Measurements from ENCODE around the gene PLB1.
"Not testable (repeated sequence)": the region's sequence is repeated elsewhere in the genome, so short reads cannot be mapped to it uniquely, and the experiment has no call there.

PLB1 gene

DNA sequence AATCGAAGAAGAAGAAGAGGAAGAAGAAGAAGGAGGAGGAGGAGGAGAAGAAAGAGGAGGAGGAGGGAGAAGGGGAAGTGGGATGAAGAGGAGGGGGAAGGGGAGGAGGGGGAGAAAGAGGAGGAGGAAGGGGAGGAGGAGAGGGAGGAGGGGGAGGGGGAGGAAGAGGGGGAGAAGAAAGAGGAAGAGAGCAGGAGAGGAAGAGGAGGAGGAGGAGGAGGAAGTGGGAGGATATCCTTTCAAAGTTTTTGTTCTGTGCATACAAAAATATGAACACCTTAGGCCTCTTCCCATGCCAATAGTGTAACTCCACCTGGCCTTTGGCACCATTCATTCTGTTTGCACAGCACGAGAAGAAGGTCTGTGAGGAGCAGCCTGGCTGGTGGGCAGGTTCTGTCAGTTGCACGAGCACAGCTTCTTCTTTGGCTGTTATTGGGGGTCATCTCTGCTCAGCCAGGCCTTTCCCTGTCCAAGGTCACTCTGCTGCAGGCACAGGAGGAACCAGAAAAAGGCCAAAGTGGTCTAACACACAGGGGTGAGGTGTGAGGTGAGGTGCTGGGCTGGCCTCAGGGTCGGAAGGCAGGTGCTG lies 25.8 kb upstream of the PLB1 start:
- DNase-seq, result no peak

- no peak for DNase-seq
Observed at GRCh38 chr2:28470759-28471158, 25.1 kb upstream of the PLB1 start.

GRCh38 chr2:28471214-28471613 lies 24.6 kb upstream of the PLB1 start:
- no peak for DNase-seq

GRCh38 chr2:28471701-28472236 lies 24.1 kb upstream of the PLB1 start:
- no peak for DNase-seq

GRCh38 chr2:28472641-28473040 lies 23.2 kb upstream of the PLB1 start:
- DNase-seq, result not testable (repeated sequence)

DNA sequence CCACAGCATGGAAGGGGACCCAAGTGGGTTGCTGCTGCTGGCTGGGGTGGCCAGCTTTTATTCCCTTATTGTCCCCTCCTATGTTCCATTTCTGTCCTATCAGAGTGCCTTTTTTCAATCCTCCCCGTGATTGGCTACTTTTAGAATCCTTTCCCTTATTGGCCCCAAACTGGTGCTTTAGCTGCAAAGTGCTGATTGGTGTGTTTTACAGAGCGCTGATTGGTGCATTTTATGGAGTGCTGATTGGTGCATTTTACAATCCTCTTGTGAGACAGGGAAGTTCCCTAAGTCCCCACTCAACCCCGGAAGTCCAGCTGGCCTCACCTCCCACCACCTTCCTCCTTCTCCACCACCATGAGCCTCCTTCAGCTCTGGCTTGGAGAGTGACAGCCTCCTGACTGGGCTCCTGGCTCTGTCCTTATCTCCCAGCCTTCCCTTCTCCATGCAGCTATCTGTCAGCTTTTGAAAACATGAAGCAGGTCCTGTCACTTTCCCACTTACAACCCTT lies 20.7 kb upstream of the PLB1 start:
- no peak for DNase-seq

GRCh38 chr2:28477087-28477486 lies 18.8 kb upstream of the PLB1 start:
- DNase-seq, result no peak

GRCh38 chr2:28477645-28478044 lies 18.2 kb upstream of the PLB1 start:
- DNase-seq, result no peak

- DNase-seq, result no peak
Observed at GRCh38 chr2:28480403-28481049, 15.3 kb upstream of the PLB1 start.

DNA sequence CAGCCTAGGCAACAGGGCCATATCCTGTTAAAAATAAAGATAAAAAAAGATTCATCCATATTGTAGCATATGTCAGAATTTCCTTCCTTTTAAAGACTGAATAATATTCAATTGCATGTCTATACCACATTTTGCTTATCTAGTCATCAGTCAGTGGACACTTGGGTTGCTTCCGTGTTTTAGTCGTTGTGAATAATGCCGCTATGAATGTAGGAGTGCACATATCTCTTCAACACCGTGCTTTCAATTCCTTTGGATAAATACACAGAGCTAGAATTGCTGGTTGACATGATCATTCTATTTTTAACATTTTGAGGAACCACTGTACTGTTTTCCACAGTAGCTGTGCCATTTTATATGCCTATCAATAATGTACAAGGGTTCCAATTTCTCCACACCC lies 14.0 kb upstream of the PLB1 start:
- DNase-seq, result no peak

- no peak for DNase-seq
Observed at GRCh38 chr2:28484835-28485234, 11.0 kb upstream of the PLB1 start.

- no peak for DNase-seq
Observed at GRCh38 chr2:28486526-28486925, 9.3 kb upstream of the PLB1 start.

DNA sequence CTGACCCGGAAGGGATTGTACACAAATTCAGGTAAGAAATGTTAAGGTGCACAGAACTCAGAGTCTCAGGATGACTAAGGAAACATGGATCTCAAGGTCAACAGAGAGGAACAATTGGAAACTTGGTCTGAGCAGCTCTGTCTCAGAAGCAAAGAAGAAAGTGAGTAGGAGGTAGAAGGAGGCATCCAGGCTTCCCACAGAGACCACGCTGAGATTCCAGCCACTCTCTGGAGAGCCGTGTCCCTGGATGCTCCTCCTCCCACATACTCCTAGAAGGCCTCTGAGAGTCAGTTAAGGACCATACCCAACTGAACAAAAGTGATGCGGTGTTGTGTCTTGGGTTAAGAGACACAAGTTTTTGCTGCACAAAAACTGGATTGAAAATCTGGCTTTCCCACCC lies 8.6 kb upstream of the PLB1 start:
- no peak for DNase-seq

DNA sequence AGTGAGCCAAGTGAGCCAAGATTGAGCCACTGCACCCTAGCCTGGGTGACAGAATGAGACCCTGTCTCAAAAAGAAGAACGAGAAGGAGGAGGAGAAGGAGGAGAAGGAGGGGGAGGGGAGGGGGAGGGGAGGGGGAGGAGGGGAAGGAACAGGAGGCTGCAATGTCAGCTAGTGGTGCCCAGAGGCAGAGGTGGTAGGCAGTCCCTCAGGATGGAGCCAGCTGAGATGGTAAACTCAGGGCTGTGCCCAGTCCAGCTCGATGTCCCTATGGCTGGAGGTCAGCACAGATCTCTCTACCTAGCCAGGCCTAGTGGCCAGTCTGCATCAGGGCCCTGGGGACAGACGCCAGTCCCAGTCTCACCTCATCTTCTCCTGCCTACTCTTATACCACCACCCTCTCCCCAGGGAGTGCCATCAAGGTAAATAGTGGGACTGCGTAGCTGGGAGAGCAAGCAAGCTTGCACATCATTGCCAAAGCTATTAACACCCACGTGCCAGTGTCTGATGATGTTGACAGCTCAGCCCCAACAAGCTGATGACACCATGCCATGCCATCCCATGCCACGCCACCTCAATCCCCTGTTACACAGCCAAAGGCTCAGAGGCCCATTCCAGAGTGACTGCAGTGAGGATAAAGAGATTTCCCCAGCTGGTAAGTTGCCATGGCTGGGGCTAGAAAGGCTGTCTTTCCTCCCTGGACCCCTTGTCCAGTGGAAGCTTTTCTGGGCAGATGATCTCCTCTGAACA lies 7.6 kb upstream of the PLB1 start:
- no peak for DNase-seq

DNA sequence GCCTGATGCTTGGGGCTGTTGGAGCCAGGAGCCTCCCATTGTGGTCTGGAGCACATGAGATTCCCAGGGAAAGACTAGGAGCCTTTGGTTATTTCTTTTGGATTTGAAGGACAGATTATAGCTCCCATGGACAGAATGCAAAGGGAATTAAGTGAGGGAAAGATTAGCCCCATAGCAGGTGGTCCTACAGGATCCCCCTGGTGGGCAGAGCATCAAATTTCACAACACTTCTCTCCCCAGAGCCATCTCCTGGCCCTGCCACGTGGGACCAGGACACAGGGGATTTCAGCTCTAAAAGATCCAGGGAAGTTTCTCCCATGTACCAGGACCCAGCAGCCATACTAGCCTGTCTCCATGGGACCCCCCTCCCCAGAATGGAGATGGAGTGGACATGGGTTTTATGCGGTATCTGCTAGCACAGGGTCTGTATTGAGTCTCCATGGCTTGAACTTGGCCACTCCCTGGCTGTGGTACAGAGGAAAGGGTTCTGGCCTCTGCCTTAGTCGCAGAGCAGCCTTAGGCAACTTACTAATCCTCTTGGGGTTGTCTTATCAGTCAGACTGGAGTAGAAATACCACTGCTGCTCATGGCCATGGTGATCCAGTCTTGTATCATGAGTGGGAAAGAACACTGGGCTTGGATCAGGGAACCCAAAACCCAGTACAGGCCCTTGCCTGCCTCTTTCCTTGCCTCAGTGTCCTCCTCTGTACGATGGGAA lies 6.8 kb upstream of the PLB1 start:
- no peak for DNase-seq

DNA sequence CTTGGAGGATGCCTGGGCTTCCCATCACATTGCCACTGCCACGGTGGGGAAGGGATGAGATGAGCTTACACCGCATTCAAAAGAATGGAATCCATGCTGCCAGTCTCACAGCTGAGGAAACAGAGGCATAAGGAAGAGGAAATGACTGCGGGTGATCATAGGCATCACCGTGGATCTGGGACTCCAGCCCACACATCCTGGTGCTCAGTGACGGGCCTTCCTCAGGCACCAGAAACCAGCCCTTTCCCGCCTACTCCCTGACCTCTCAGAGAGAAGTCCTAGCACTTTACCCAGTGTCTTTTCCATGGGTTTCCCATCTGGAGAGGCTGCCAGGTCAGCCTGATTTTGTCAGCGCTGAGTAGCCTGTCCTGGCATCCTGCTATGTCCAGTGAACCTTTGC lies 5.3 kb upstream of the PLB1 start:
- no peak for DNase-seq

GRCh38 chr2:28492282-28492681 lies 3.6 kb upstream of the PLB1 start:
- no peak for DNase-seq

- DNase-seq, result no peak
Observed at GRCh38 chr2:28493636-28494035, 2.2 kb upstream of the PLB1 start.

DNA sequence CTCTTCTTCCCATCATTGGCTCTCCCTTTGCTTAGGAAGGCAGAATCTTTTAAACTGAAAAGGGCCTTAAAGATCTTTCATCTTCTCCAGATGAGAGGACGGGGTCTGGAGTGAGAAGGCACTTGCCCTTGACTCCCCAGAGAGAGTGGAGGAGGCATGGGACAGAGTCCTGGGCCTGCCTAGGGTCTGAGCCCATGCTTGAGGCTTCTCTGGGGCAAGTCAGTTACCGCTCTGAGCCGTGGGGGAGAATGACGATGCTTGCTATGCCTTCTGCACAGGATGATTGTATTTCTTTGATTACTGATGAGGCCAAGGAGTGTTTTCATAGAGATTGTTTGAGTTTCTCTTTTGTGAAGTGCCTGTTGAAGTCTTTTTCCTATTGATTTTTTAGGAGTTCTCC lies 921 bp downstream of the PLB1 start:
- DNase-seq, result no peak

- no peak for DNase-seq
Observed at GRCh38 chr2:28497206-28497605, 1.3 kb downstream of the PLB1 start.

DNA sequence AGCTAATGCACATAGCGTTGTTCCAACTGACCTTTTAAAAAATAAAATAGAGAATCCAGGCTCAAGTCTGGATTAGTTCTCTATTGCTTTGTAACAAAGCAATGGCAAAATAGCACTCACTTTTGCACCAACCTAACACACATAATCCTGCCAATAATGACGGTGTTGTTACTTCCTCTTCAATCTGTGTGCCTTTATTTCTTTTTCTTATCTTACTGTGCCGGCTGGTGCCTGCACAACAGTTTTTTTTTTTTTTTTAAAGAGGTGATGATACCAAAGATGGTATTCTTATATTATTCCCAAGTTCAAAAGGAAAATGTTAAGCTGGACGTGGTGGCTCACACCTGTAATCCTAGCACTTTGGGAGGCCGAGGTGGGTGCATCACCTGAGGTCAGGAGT lies 3.4 kb downstream of the PLB1 start:
- no peak for DNase-seq

DNA sequence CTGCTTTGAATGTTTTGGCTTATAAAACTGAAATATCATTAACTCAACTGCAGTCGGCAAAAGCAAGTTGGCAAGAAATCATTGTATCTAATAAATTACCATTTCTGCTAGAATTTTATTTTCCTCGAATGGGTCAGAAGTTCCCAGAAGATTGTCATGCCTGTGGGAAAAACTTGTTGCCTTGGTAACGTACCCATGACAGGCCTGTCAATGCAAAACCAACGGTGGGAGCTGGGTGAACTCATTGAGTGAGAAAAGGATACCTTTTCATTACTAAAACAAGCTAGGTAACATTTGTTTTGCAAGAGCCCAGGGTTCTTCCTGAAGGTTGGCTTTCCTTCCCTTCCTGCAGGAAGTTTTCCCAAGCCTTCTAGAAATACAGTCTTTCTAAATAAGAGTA lies 9.5 kb downstream of the PLB1 start:
- no peak for DNase-seq

Measured in NCI-H1436 treated with DMSO at 0.1 percent for 48 hours (cell line).